Panc1 (cell line): ENCODE measurements around the gene HEMGN.

Experiments used
- CTCF ChIP-seq: fragments of 450-650 bp; IDR thresholded peaks from 2 replicates; pipeline ENCODE4 v1.5.1; 2017; ENCODE audit warnings: mild to moderate bottlenecking
- POLR2AphosphoS5 ChIP-seq: IDR thresholded peaks from 2 replicates; pipeline ENCODE4 v1.6.1; 2012; ENCODE audit warnings: mild to moderate bottlenecking, low read depth, low read length, moderate library complexity
- SIN3A ChIP-seq: IDR thresholded peaks from 2 replicates; pipeline ENCODE4 v1.6.1; 2012; ENCODE audit warnings: low read depth, mild to moderate bottlenecking, low read length, moderate library complexity, borderline replicate concordance; ENCODE audit not compliant: insufficient read depth
- TCF7L2 ChIP-seq: IDR thresholded peaks from 2 replicates; pipeline ENCODE4 v1.6.1; 2011; ENCODE audit warnings: mild to moderate bottlenecking, low read depth, low read length, inconsistent platforms
- TF ChIP-seq, protein P1 (sequence below), 2 experiments: IDR thresholded peaks; 2 replicates each; pipeline ENCODE4 v1.6.1; 2011 to 2012; ENCODE audit warnings: low read depth in 2 of 2, control low read depth in 1 of 2, low read length in 1 of 2, mild to moderate bottlenecking in 1 of 2, moderate library complexity in 1 of 2; ENCODE audit not compliant: insufficient read depth in 1 of 2

DNA sequence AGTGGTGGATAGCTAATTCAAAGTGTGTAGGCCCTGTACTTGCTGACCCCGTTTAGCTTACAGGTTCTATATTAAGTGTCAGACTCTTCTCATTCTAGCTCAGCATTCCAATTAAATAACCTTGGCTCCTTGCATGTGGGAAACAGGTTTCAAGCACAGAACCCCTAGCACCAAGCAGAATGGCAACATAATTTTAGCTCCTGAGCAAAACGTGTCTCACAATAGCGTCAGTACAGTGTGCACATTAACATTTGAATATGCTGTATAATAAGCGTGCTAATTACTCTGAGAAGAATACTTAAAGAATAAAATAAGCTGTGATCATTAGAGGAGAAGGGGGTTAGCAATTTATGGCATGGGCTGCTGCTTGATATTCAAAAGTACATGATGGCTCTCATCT lies 24.2 kb upstream of the HEMGN start:
- TF ChIP-seq CTCF (no peak), POLR2AphosphoS5 (no peak), TCF7L2 (no peak), SIN3A (no peak)
- TF ChIP-seq, protein P1, sequence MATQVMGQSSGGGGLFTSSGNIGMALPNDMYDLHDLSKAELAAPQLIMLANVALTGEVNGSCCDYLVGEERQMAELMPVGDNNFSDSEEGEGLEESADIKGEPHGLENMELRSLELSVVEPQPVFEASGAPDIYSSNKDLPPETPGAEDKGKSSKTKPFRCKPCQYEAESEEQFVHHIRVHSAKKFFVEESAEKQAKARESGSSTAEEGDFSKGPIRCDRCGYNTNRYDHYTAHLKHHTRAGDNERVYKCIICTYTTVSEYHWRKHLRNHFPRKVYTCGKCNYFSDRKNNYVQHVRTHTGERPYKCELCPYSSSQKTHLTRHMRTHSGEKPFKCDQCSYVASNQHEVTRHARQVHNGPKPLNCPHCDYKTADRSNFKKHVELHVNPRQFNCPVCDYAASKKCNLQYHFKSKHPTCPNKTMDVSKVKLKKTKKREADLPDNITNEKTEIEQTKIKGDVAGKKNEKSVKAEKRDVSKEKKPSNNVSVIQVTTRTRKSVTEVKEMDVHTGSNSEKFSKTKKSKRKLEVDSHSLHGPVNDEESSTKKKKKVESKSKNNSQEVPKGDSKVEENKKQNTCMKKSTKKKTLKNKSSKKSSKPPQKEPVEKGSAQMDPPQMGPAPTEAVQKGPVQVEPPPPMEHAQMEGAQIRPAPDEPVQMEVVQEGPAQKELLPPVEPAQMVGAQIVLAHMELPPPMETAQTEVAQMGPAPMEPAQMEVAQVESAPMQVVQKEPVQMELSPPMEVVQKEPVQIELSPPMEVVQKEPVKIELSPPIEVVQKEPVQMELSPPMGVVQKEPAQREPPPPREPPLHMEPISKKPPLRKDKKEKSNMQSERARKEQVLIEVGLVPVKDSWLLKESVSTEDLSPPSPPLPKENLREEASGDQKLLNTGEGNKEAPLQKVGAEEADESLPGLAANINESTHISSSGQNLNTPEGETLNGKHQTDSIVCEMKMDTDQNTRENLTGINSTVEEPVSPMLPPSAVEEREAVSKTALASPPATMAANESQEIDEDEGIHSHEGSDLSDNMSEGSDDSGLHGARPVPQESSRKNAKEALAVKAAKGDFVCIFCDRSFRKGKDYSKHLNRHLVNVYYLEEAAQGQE (IDR thresholded peaks at IDR 0.05; ENCODE audit: insufficient read depth in 1 of 2, low read depth in 2 of 2, low read length in 1 of 2) = no peak
